Measurements from ENCODE around the gene BCL2L1. TPM values are rescaled to one million over a fixed set of nuclear protein-coding genes. Genes with fewer than 3 reads are reported as not detected.

The BCL2L1 gene
- total RNA-seq, 1 donor from 2014 or later, result 283 TPM

GRCh38 chr20:31760519-31761240, 38.0 kb upstream of the BCL2L1 start:
- no peaks in the 10 kb centered on the region for H3K27me3 ChIP-seq (ENCODE audit: control insufficient read depth, insufficient read depth, low read length)
- DNase-seq (ENCODE audit: low read depth), result no peak
- H3K36me3 ChIP-seq (ENCODE audit: control insufficient read depth, insufficient read depth, low read length), result no peaks in the 10 kb centered on the region
- TF ChIP-seq CTCF (IDR thresholded peaks at IDR 0.05; ENCODE audit: insufficient read depth, low read length, poor library complexity, severe bottlenecking), result no peak
- no peak overlapping the region for H3K4me3 ChIP-seq (ENCODE audit: low read depth, low read length)

GRCh38 chr20:31759836-31760518, 37.3 kb upstream of the BCL2L1 start:
- no peak overlapping the region for H3K4me3 ChIP-seq (ENCODE audit: low read depth, low read length)
- no peak for DNase-seq (ENCODE audit: low read depth)
- no peak for TF ChIP-seq CTCF (IDR thresholded peaks at IDR 0.05; ENCODE audit: insufficient read depth, low read length, poor library complexity, severe bottlenecking)
- H3K36me3 ChIP-seq (ENCODE audit: control insufficient read depth, insufficient read depth, low read length), result no peaks in the 10 kb centered on the region
- H3K27me3 ChIP-seq (ENCODE audit: control insufficient read depth, insufficient read depth, low read length), result no peaks in the 10 kb centered on the region

- TF ChIP-seq CTCF (IDR thresholded peaks at IDR 0.05; ENCODE audit: insufficient read depth, low read length, poor library complexity, severe bottlenecking), result no peak
- Histone ChIP-seq H3K36me3 (ENCODE audit: control insufficient read depth, insufficient read depth, low read length) (no peaks in the 10 kb centered on the region), H3K27me3 (ENCODE audit: control insufficient read depth, insufficient read depth, low read length) (no peaks in the 10 kb centered on the region)
Observed at GRCh38 chr20:31758991-31759390, 36.3 kb upstream of the BCL2L1 start.

GRCh38 chr20:31758521-31758920, 35.9 kb upstream of the BCL2L1 start:
- Histone ChIP-seq H3K36me3 (ENCODE audit: control insufficient read depth, insufficient read depth, low read length) (no peaks in the 10 kb centered on the region), H3K27me3 (ENCODE audit: control insufficient read depth, insufficient read depth, low read length) (no peaks in the 10 kb centered on the region), H3K4me3 (ENCODE audit: low read depth, low read length) (no peak overlapping the region)
- DNase-seq (ENCODE audit: low read depth), result no peak
- no peak for TF ChIP-seq CTCF (IDR thresholded peaks at IDR 0.05; ENCODE audit: insufficient read depth, low read length, poor library complexity, severe bottlenecking)

More at GRCh38 chr20:31758991-31759390, 36.3 kb upstream of the BCL2L1 start:
- H3K4me3 ChIP-seq (ENCODE audit: low read depth, low read length), result no peak overlapping the region
- DNase-seq (ENCODE audit: low read depth), result no peak

GRCh38 chr20:31757254-31757653, 34.6 kb upstream of the BCL2L1 start:
- DNase-seq (ENCODE audit: low read depth), result no peak
- H3K4me3 ChIP-seq (ENCODE audit: low read depth, low read length), result no peak overlapping the region
- no peaks in the 10 kb centered on the region for H3K36me3 ChIP-seq (ENCODE audit: control insufficient read depth, insufficient read depth, low read length)
- no peaks in the 10 kb centered on the region for H3K27me3 ChIP-seq (ENCODE audit: control insufficient read depth, insufficient read depth, low read length)
- no peak for TF ChIP-seq CTCF (IDR thresholded peaks at IDR 0.05; ENCODE audit: insufficient read depth, low read length, poor library complexity, severe bottlenecking)
